NCI-H128 (cell line): Measurements from ENCODE around the gene CREB5.

Source experiments
- DNase-seq: peaks from one replicate; lab custom pipeline; 2025; ENCODE audit not compliant: unreplicated experiment; lab: John Stamatoyannopoulos, UW

CREB5 gene

GRCh38 chr7:28434510-28434909, 22.2 kb downstream of the CREB5 start:
- no peak for DNase-seq

- no peak for DNase-seq
Observed at GRCh38 chr7:28435152-28435551, 22.8 kb downstream of the CREB5 start.

GRCh38 chr7:28435732-28436378, 23.5 kb downstream of the CREB5 start:
- DNase-seq, result no peak

GRCh38 chr7:28440055-28440601, 27.8 kb downstream of the CREB5 start:
- no peak for DNase-seq

- no peak for DNase-seq
Observed at GRCh38 chr7:28442540-28443420, 30.5 kb downstream of the CREB5 start.

- no peak for DNase-seq
Observed at GRCh38 chr7:28446131-28446530, 33.8 kb downstream of the CREB5 start.

GRCh38 chr7:28447071-28447470, 34.8 kb downstream of the CREB5 start:
- no peak for DNase-seq

- no peak for DNase-seq
Observed at GRCh38 chr7:28448708-28449107, 36.4 kb downstream of the CREB5 start.

GRCh38 chr7:28452681-28453080, 40.4 kb downstream of the CREB5 start:
- DNase-seq, result no peak

- DNase-seq, result no peak
Observed at GRCh38 chr7:28455486-28455885, 43.2 kb downstream of the CREB5 start.

- DNase-seq, result no peak
Observed at GRCh38 chr7:28456044-28456443, 43.7 kb downstream of the CREB5 start.

- DNase-seq, result no peak
Observed at GRCh38 chr7:28458732-28459131, 46.4 kb downstream of the CREB5 start.

GRCh38 chr7:28459306-28459705, 47.0 kb downstream of the CREB5 start:
- no peak for DNase-seq

- DNase-seq, result no peak
Observed at GRCh38 chr7:28465697-28466096, 53.4 kb downstream of the CREB5 start.

- no peak for DNase-seq
Observed at GRCh38 chr7:28466341-28466740, 54.0 kb downstream of the CREB5 start.

- DNase-seq, result no peak
Observed at GRCh38 chr7:28466885-28467284, 54.6 kb downstream of the CREB5 start.

GRCh38 chr7:28469562-28469961, 57.2 kb downstream of the CREB5 start:
- no peak for DNase-seq

GRCh38 chr7:28470344-28470743, 58.0 kb downstream of the CREB5 start:
- no peak for DNase-seq

GRCh38 chr7:28472332-28472731, 60.0 kb downstream of the CREB5 start:
- DNase-seq, result no peak

GRCh38 chr7:28473571-28474281, 61.4 kb downstream of the CREB5 start:
- DNase-seq, result no peak

GRCh38 chr7:28474282-28474638, 61.9 kb downstream of the CREB5 start:
- no peak for DNase-seq

- no peak for DNase-seq
Observed at GRCh38 chr7:28474640-28475039, 62.3 kb downstream of the CREB5 start.
